DLD1 (cell line): ENCODE measurements around the gene PRSS3.
"Not testable (repeated sequence)": the region's sequence is repeated elsewhere in the genome, so short reads cannot be mapped to it uniquely, and the experiment has no call there.

Source experiments
- in situ Hi-C: cut with HindIII; loops from 2 replicates; pipeline ENCODE4 v1.10.0; 2017; ENCODE audit warnings: low sequenced_read_pairs

PRSS3 gene

GRCh38 chr9:33795281-33795680 lies at the start of gene PRSS3:
PRSS3 (plus strand) TSS chr9:33795561; CDS start chr9:33795574, 13 bp downstream.
- in situ Hi-C loops: no loop called here

- in situ Hi-C loops: no loop called here
Observed at GRCh38 chr9:33748633-33749304, 46.6 kb upstream of the PRSS3 start.

- in situ Hi-C loops: not testable (repeated sequence)
Observed at GRCh38 chr9:33749305-33749654, 46.1 kb upstream of the PRSS3 start.

GRCh38 chr9:33750307-33750838 lies 45.0 kb upstream of the PRSS3 start:
- in situ Hi-C loops: no loop called here

- in situ Hi-C loops: no loop called here
Observed at GRCh38 chr9:33750839-33751339, 44.5 kb upstream of the PRSS3 start.

- in situ Hi-C loops: no loop called here
Observed at GRCh38 chr9:33751536-33752129, 43.7 kb upstream of the PRSS3 start.

- in situ Hi-C loops: no loop called here
Observed at GRCh38 chr9:33752130-33752637, 43.2 kb upstream of the PRSS3 start.

GRCh38 chr9:33752789-33753188 lies 42.6 kb upstream of the PRSS3 start:
- in situ Hi-C loops: not testable (repeated sequence)

- in situ Hi-C loops: not testable (repeated sequence)
Observed at GRCh38 chr9:33759648-33760047, 35.7 kb upstream of the PRSS3 start.

GRCh38 chr9:33762343-33762742 lies 33.0 kb upstream of the PRSS3 start:
- in situ Hi-C loops: no loop called here

- in situ Hi-C loops: not testable (repeated sequence)
Observed at GRCh38 chr9:33763709-33764108, 31.7 kb upstream of the PRSS3 start.

- in situ Hi-C loops: no loop called here
Observed at GRCh38 chr9:33765411-33765810, 29.9 kb upstream of the PRSS3 start.

- in situ Hi-C loops: not testable (repeated sequence)
Observed at GRCh38 chr9:33770156-33770880, 25.0 kb upstream of the PRSS3 start.

GRCh38 chr9:33773135-33773534 lies 22.2 kb upstream of the PRSS3 start:
- in situ Hi-C loops: not testable (repeated sequence)

GRCh38 chr9:33774074-33774659 lies 21.2 kb upstream of the PRSS3 start:
- in situ Hi-C loops: not testable (repeated sequence)

GRCh38 chr9:33776578-33776977 lies 18.8 kb upstream of the PRSS3 start:
- in situ Hi-C loops: no loop called here

- in situ Hi-C loops: no loop called here
Observed at GRCh38 chr9:33778700-33779351, 16.5 kb upstream of the PRSS3 start.

GRCh38 chr9:33780276-33780675 lies 15.1 kb upstream of the PRSS3 start:
- in situ Hi-C loops: no loop called here

GRCh38 chr9:33781736-33782135 lies 13.6 kb upstream of the PRSS3 start:
- in situ Hi-C loops: no loop called here

GRCh38 chr9:33782395-33783152 lies 12.8 kb upstream of the PRSS3 start:
- in situ Hi-C loops: no loop called here
